Keratinocyte (primary cell): Measurements from ENCODE around the gene BCL2L1. TPM values are rescaled to one million over a fixed set of nuclear protein-coding genes. Genes with fewer than 3 reads are reported as not detected.

Experiments used
- DNase-seq: peaks from one replicate; pipeline ENCODE4 v3.0.0-alpha.2; 2011; ENCODE audit warnings: low read depth, missing footprints, low spot score
- FAIRE-seq: peaks from 2 replicates; lab custom pipeline; 2011; peaks lifted over from hg19 to GRCh38; lab: Jason Lieb, UNC
- H2AFZ ChIP-seq: 2 replicates; pipeline ENCODE4 v1.6.0; 2012; ENCODE audit warnings: low read length, control low read depth, inconsistent platforms; ENCODE audit not compliant: control insufficient read depth
- H3K27ac ChIP-seq: 2 replicates; pipeline ENCODE4 v1.5.1; 2011; ENCODE audit warnings: low read length; ENCODE audit not compliant: control insufficient read depth, insufficient read depth
- H3K27me3 ChIP-seq: 3 replicates; pipeline ENCODE4 v1.6.0; 2011; ENCODE audit warnings: low read length; ENCODE audit not compliant: control insufficient read depth, insufficient read depth; ENCODE audit errors: extremely low read depth
- H3K36me3 ChIP-seq, 2 experiments: 2 replicates in 1 of 2; 3 replicates in 1 of 2; pipeline ENCODE4 v1.5.1; 2011; ENCODE audit warnings: low read length in 2 of 2, mild to moderate bottlenecking in 1 of 2; ENCODE audit not compliant: control insufficient read depth in 2 of 2, insufficient read depth in 2 of 2; ENCODE audit errors: extremely low read depth in 1 of 2
- H3K4me1 ChIP-seq: 3 replicates; pipeline ENCODE4 v1.5.1; 2011; ENCODE audit warnings: low read length; ENCODE audit not compliant: control insufficient read depth, insufficient read depth; ENCODE audit errors: extremely low read depth
- H3K4me2 ChIP-seq: 3 replicates; pipeline ENCODE4 v1.6.0; 2011; ENCODE audit warnings: low read depth, low read length; ENCODE audit not compliant: control insufficient read depth, insufficient read depth; ENCODE audit errors: extremely low read depth
- H3K4me3 ChIP-seq, 3 experiments: fragments of 200-600 bp in 1 of 3; sonication (generic) in 1 of 3; 2 replicates in 2 of 3; 3 replicates in 1 of 3; pipeline ENCODE4 v1.5.1; 2011 to 2016; ENCODE audit warnings: low read length in 3 of 3, mild to moderate bottlenecking in 3 of 3, control low read depth in 2 of 3, inconsistent platforms in 1 of 3, low read depth in 1 of 3, mixed read lengths in 1 of 3, mixed run types in 1 of 3, moderate library complexity in 1 of 3; ENCODE audit not compliant: control insufficient read depth in 2 of 3, insufficient read depth in 2 of 3; ENCODE audit errors: extremely low read depth in 1 of 3
- H3K79me2 ChIP-seq: 2 replicates; pipeline ENCODE4 v1.6.0; 2012; ENCODE audit warnings: low read length; ENCODE audit not compliant: control insufficient read depth, insufficient read depth
- H3K9ac ChIP-seq: 3 replicates; pipeline ENCODE4 v1.6.0; 2011; ENCODE audit warnings: low read length; ENCODE audit not compliant: control insufficient read depth, insufficient read depth; ENCODE audit errors: extremely low read depth
- H3K9me1 ChIP-seq: 3 replicates; pipeline ENCODE4 v1.6.0; 2011; ENCODE audit warnings: low read length; ENCODE audit not compliant: control insufficient read depth, insufficient read depth; ENCODE audit errors: extremely low read depth
- H3K9me3 ChIP-seq: 2 replicates; pipeline ENCODE4 v1.5.1; 2012; ENCODE audit warnings: low read depth, low read length; ENCODE audit not compliant: control insufficient read depth
- H4K20me1 ChIP-seq: 3 replicates; pipeline ENCODE4 v1.6.0; 2011; ENCODE audit warnings: low read length; ENCODE audit not compliant: control insufficient read depth, insufficient read depth; ENCODE audit errors: extremely low read depth
- EZH2 ChIP-seq: IDR thresholded peaks from one replicate; pipeline ENCODE4 v1.6.1; 2012; ENCODE audit warnings: inconsistent platforms, mild to moderate bottlenecking, low read length, moderate library complexity
- dilution Hi-C: fragments of 300-500 bp; cut with MboI; formaldehyde crosslinking; loops from one replicate; pipeline ENCODE4 v1.7.0; 2020; ENCODE audit warnings: low sequenced_read_pairs; ENCODE audit not compliant: extremely low pct_ligation_motif_present
- polyA plus RNA-seq, 5 experiments: library from polyadenylated mRNA; depleted of rRNA in 3 of 5; stranded (reverse) in 3 of 5; stranded (forward) in 1 of 5; unstranded in 1 of 5; fragments of >200 nt; gene quantifications; 1 replicate in 1 of 5; 2 replicates in 3 of 5; 3 replicates in 1 of 5; pipeline versions ENCODE4 v1.2.1 to v1.2.3, GENCODE V29; 2011 to 2012; ENCODE audit warnings: missing spikeins in 2 of 5, low read depth in 1 of 5, low replicate concordance in 1 of 5
- TF ChIP-seq, protein P1 (sequence below), 3 experiments: IDR thresholded peaks in 1 of 3; conservative IDR thresholded peaks in 1 of 3; optimal IDR thresholded peaks in 1 of 3; 2 replicates in 2 of 3; 3 replicates in 1 of 3; pipeline versions ENCODE3 to v1.5.1; 2011; ENCODE audit warnings: low read length in 3 of 3, mild to moderate bottlenecking in 3 of 3, moderate library complexity in 2 of 3, control low read depth in 1 of 3, inconsistent platforms in 1 of 3; ENCODE audit not compliant: insufficient read depth in 2 of 3; ENCODE audit errors: extremely low read depth in 1 of 3

Gene BCL2L1
- polyA plus RNA-seq, 1 donor (not counting 4 experiments of a cell fraction or from before 2014, with no cell fraction given): 109 TPM

- no peaks in the 10 kb centered on the region for H3K9me3 ChIP-seq
- no peaks in the 10 kb centered on the region for H4K20me1 ChIP-seq
- FAIRE-seq: no peak
- no peaks in the 10 kb centered on the region for H3K9me1 ChIP-seq
- peaks cover 26 to 28% of the 10 kb centered on the region in 2 experiments for H3K36me3 ChIP-seq
- H3K79me2 ChIP-seq: peaks cover 13% of the 10 kb centered on the region
- H2AFZ ChIP-seq: no peak overlapping the region
- no peak overlapping the region for H3K4me3 ChIP-seq
- H3K27ac ChIP-seq: no peak overlapping the region
- peak overlapping the region; percentile 65 for H3K4me2 ChIP-seq
- peaks cover 11% of the 10 kb centered on the region for H3K4me1 ChIP-seq
- no peak for TF ChIP-seq EZH2
- TF ChIP-seq, protein P1, sequence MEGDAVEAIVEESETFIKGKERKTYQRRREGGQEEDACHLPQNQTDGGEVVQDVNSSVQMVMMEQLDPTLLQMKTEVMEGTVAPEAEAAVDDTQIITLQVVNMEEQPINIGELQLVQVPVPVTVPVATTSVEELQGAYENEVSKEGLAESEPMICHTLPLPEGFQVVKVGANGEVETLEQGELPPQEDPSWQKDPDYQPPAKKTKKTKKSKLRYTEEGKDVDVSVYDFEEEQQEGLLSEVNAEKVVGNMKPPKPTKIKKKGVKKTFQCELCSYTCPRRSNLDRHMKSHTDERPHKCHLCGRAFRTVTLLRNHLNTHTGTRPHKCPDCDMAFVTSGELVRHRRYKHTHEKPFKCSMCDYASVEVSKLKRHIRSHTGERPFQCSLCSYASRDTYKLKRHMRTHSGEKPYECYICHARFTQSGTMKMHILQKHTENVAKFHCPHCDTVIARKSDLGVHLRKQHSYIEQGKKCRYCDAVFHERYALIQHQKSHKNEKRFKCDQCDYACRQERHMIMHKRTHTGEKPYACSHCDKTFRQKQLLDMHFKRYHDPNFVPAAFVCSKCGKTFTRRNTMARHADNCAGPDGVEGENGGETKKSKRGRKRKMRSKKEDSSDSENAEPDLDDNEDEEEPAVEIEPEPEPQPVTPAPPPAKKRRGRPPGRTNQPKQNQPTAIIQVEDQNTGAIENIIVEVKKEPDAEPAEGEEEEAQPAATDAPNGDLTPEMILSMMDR (optimal IDR thresholded peaks at IDR 0.05 in 1 of 3, IDR thresholded peaks at IDR 0.05 in 1 of 3, conservative IDR thresholded peaks at IDR 0.05 in 1 of 3; ENCODE audit: extremely low read depth in 1 of 3, insufficient read depth in 2 of 3, low read length in 3 of 3): no peak
- H3K9ac ChIP-seq: no peak overlapping the region
- no peak for DNase-seq
- H3K27me3 ChIP-seq: no peaks in the 10 kb centered on the region
- dilution Hi-C loops: no loop called here
These were observed 60.3 kb downstream of the BCL2L1 start for GRCh38 chr20:31662372-31662854.

- Histone ChIP-seq H3K9me3 (no peaks in the 10 kb centered on the region), H3K27ac (peak overlapping the region; percentile 43), H3K4me2 (peak overlapping the region; percentile 65), H3K9me1 (no peaks in the 10 kb centered on the region), H3K9ac (peak overlapping the region; percentile 22), H3K4me1 (peaks cover 11% of the 10 kb centered on the region), H2AFZ (peak overlapping the region; percentile 51), H3K79me2 (peaks cover 9% of the 10 kb centered on the region), H4K20me1 (no peaks in the 10 kb centered on the region), H3K27me3 (no peaks in the 10 kb centered on the region), H3K4me3 (peak overlapping the region in 1 of 3 experiments; percentile 36), H3K36me3 (peaks cover 24 to 26% of the 10 kb centered on the region in 2 experiments)
- FAIRE-seq (no peak), DNase-seq (no peak)
- dilution Hi-C loops: no loop called here
- TF ChIP-seq, protein P1 (optimal IDR thresholded peaks at IDR 0.05 in 1 of 3, IDR thresholded peaks at IDR 0.05 in 1 of 3, conservative IDR thresholded peaks at IDR 0.05 in 1 of 3; ENCODE audit: extremely low read depth in 1 of 3, insufficient read depth in 2 of 3, low read length in 3 of 3): peak; percentile 41 to 83 (median 80)
- no peak for TF ChIP-seq EZH2
These were observed 60.9 kb downstream of the BCL2L1 start for GRCh38 chr20:31661625-31662371.
